Neural cell (in vitro differentiated cells): Measurements from ENCODE around the gene CRY2. TPM values are rescaled to one million over a fixed set of nuclear protein-coding genes. Genes with fewer than 3 reads are reported as not detected.

Source experiments
- H2AFZ ChIP-seq: fragments of 200-600, 300-800 bp; sonication (generic), shearing (Covaris generic); 2 replicates; pipeline ENCODE4 v1.6.0; 2014; ENCODE audit warnings: low read depth, mild to moderate bottlenecking, antibody characterized with exemption, low read length, moderate library complexity
- H3F3A ChIP-seq: fragments of 200-600 bp; shearing (Covaris generic); 2 replicates; pipeline ENCODE4 v1.6.1; 2016; ENCODE audit warnings: mild to moderate bottlenecking, moderate library complexity, mixed read lengths, antibody characterized with exemption, low read length; ENCODE audit not compliant: insufficient read depth, poor library complexity, severe bottlenecking
- H3K27ac ChIP-seq: fragments of 200-600, 300-800 bp; sonication (generic), shearing (Covaris generic); 2 replicates; pipeline ENCODE4 v1.5.1; 2014; ENCODE audit warnings: mild to moderate bottlenecking, low read length, moderate library complexity
- H3K27me3 ChIP-seq: fragments of 300-800, 200-600 bp; sonication (generic), shearing (Covaris generic); 2 replicates; pipeline ENCODE4 v1.6.0; 2014; ENCODE audit warnings: mild to moderate bottlenecking, low read depth, low read length, moderate library complexity; ENCODE audit not compliant: insufficient read depth
- H3K36me3 ChIP-seq: fragments of 300-800, 200-600 bp; sonication (generic), shearing (Covaris generic); 2 replicates; pipeline ENCODE4 v1.5.1; 2014; ENCODE audit warnings: mild to moderate bottlenecking, antibody characterized with exemption, low read length, moderate library complexity; ENCODE audit not compliant: insufficient read depth
- H3K4me2 ChIP-seq: fragments of 300-800, 200-600 bp; sonication (generic), shearing (Covaris generic); 2 replicates; pipeline ENCODE4 v1.6.0; 2014; ENCODE audit warnings: mild to moderate bottlenecking, low read length
- H3K4me3 ChIP-seq: fragments of 300-800, 200-600 bp; sonication (generic), shearing (Covaris generic); 2 replicates; pipeline ENCODE4 v1.5.1; 2014; ENCODE audit warnings: mild to moderate bottlenecking, low read length, moderate library complexity
- H3K79me2 ChIP-seq: fragments of 200-600 bp; shearing (Covaris generic); replicated peaks from 2 replicates; pipeline ENCODE4 v1.6.0; 2014; ENCODE audit warnings: mild to moderate bottlenecking, low read length, moderate library complexity; ENCODE audit not compliant: insufficient read depth
- H3K9ac ChIP-seq: fragments of 300-800, 200-600 bp; sonication (generic), shearing (Covaris generic); 2 replicates; pipeline ENCODE4 v1.6.1; 2016; ENCODE audit warnings: mild to moderate bottlenecking, low read length, mixed read lengths
- H3K9me2 ChIP-seq: fragments of 200-600 bp; shearing (Covaris generic); 2 replicates; pipeline ENCODE4 v1.6.1; 2016; ENCODE audit warnings: mild to moderate bottlenecking, low read length, mixed read lengths; ENCODE audit not compliant: insufficient read depth
- H3K9me3 ChIP-seq: fragments of 200-600, 300-800 bp; sonication (generic), shearing (Covaris generic); 2 replicates; pipeline ENCODE4 v1.6.1; 2016; ENCODE audit warnings: mild to moderate bottlenecking, mixed run types, low read length, moderate library complexity, mixed read lengths
- H4K20me1 ChIP-seq: fragments of 200-600 bp; shearing (Covaris generic); 2 replicates; pipeline ENCODE4 v1.6.1; 2016; ENCODE audit warnings: mild to moderate bottlenecking, mixed run types; ENCODE audit not compliant: insufficient read depth
- EP300 ChIP-seq: fragments of 450-650 bp; conservative IDR thresholded peaks from 2 replicates; pipeline ENCODE4 v1.6.1; 2014; ENCODE audit warnings: antibody characterized with exemption, mild to moderate bottlenecking, moderate library complexity; ENCODE audit not compliant: poor library complexity, severe bottlenecking
- EZH2 ChIP-seq: fragments of 200-600, 300-800 bp; shearing (Covaris generic), sonication (generic); IDR thresholded peaks from 2 replicates; pipeline ENCODE4 v1.6.1; 2014; ENCODE audit warnings: antibody characterized with exemption, low read length, borderline replicate concordance, mild to moderate bottlenecking; ENCODE audit not compliant: insufficient read depth, poor library complexity, severe bottlenecking
- MXI1 ChIP-seq: fragments of 450-650 bp; conservative IDR thresholded peaks from 2 replicates; pipeline ENCODE4 v1.6.1; 2014; ENCODE audit warnings: antibody characterized with exemption, mild to moderate bottlenecking; ENCODE audit not compliant: poor library complexity, severe bottlenecking
- POLR2AphosphoS5 ChIP-seq: IDR thresholded peaks from 2 replicates; pipeline ENCODE4 v1.6.1; 2012
- RAD21 ChIP-seq: fragments of 450-650 bp; conservative IDR thresholded peaks from 2 replicates; pipeline ENCODE4 v1.6.1; 2014; ENCODE audit warnings: antibody characterized with exemption, mild to moderate bottlenecking, moderate library complexity
- SMC3 ChIP-seq: fragments of 450-650 bp; conservative IDR thresholded peaks from 2 replicates; pipeline ENCODE4 v1.6.1; 2014; ENCODE audit warnings: antibody characterized with exemption, mild to moderate bottlenecking, moderate library complexity; ENCODE audit not compliant: poor library complexity
- TAF1 ChIP-seq: IDR thresholded peaks from 2 replicates; pipeline ENCODE4 v1.6.1; 2012; ENCODE audit warnings: low read depth
- polyA plus RNA-seq: library from polyadenylated mRNA; depleted of rRNA; stranded (reverse); fragments of >200 nt; gene quantifications from 2 replicates; pipeline ENCODE4 v1.2.3, GENCODE V29; 2014
- TF ChIP-seq, protein P1 (sequence below): IDR thresholded peaks from 2 replicates; pipeline ENCODE4 v1.6.1; 2012; ENCODE audit warnings: borderline replicate concordance
- TF ChIP-seq, protein P2 (sequence below): fragments of 450-650 bp; IDR thresholded peaks from 2 replicates; pipeline ENCODE4 v1.5.1; 2014; ENCODE audit warnings: antibody characterized with exemption, mild to moderate bottlenecking, moderate library complexity; ENCODE audit not compliant: poor library complexity, severe bottlenecking

Gene CRY2
- polyA plus RNA-seq, 1 donor from 2014 or later = 27.8 TPM

DNA sequence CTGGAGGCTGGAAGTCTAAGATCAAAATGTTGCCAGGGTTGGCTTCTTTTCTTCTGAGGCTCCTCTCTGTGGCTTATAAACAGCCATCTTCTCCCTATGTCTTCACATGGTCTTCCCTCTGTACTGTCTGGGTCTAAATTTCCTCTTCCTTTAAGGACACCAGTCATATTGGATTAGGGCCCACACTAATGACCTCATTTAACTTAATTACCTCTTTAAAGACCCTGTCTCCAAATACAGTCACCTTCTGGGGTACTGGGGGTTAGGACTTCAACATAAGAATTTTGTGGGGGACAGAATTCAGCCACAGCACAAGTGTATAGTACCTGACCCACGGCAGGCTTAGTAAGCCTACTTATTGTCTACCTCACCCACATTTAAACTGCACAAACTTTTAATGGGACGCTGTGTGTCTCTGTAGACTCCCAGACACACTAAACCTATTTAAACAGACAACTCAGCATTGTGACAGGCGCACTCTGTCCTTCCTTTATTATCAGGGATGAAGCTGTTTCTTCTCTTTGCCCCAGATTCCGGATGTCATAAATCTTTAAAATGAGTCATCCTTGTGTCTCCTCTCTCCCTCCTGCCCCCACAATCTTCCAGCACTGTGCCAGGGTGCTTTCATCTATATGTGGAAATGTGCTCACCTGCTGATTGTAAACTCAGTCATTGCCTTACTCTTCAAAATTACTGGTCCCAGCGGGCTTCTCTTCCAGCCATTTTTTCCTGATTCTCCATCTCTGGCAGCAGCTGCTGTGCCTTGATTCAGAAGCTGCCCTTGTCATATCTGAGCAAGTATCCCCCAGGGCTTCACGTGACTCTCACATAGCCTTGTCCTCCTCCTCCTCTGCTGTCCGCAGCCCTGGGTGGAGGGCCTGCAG is 32.8 kb downstream of the CRY2 start:
- Histone ChIP-seq H3K9me3 (no peaks in the 10 kb centered on the region), H4K20me1 (no peaks in the 10 kb centered on the region), H3K9me2 (no peaks in the 10 kb centered on the region), H2AFZ (no peak overlapping the region), H3K36me3 (no peaks in the 10 kb centered on the region), H3K9ac (peak overlapping the region; percentile 7), H3K27ac (peak overlapping the region; percentile 51), H3F3A (no peaks in the 10 kb centered on the region), H3K4me2 (no peak overlapping the region), H3K79me2 (no peaks in the 10 kb centered on the region), H3K27me3 (no peaks in the 10 kb centered on the region), H3K4me3 (peak overlapping the region; percentile 18)
- TF ChIP-seq RAD21 (no peak), EZH2 (no peak), MXI1 (no peak), SMC3 (no peak), EP300 (no peak), POLR2AphosphoS5 (no peak)
- TF ChIP-seq, protein P1, sequence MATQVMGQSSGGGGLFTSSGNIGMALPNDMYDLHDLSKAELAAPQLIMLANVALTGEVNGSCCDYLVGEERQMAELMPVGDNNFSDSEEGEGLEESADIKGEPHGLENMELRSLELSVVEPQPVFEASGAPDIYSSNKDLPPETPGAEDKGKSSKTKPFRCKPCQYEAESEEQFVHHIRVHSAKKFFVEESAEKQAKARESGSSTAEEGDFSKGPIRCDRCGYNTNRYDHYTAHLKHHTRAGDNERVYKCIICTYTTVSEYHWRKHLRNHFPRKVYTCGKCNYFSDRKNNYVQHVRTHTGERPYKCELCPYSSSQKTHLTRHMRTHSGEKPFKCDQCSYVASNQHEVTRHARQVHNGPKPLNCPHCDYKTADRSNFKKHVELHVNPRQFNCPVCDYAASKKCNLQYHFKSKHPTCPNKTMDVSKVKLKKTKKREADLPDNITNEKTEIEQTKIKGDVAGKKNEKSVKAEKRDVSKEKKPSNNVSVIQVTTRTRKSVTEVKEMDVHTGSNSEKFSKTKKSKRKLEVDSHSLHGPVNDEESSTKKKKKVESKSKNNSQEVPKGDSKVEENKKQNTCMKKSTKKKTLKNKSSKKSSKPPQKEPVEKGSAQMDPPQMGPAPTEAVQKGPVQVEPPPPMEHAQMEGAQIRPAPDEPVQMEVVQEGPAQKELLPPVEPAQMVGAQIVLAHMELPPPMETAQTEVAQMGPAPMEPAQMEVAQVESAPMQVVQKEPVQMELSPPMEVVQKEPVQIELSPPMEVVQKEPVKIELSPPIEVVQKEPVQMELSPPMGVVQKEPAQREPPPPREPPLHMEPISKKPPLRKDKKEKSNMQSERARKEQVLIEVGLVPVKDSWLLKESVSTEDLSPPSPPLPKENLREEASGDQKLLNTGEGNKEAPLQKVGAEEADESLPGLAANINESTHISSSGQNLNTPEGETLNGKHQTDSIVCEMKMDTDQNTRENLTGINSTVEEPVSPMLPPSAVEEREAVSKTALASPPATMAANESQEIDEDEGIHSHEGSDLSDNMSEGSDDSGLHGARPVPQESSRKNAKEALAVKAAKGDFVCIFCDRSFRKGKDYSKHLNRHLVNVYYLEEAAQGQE = no peak
- TF ChIP-seq, protein P2, sequence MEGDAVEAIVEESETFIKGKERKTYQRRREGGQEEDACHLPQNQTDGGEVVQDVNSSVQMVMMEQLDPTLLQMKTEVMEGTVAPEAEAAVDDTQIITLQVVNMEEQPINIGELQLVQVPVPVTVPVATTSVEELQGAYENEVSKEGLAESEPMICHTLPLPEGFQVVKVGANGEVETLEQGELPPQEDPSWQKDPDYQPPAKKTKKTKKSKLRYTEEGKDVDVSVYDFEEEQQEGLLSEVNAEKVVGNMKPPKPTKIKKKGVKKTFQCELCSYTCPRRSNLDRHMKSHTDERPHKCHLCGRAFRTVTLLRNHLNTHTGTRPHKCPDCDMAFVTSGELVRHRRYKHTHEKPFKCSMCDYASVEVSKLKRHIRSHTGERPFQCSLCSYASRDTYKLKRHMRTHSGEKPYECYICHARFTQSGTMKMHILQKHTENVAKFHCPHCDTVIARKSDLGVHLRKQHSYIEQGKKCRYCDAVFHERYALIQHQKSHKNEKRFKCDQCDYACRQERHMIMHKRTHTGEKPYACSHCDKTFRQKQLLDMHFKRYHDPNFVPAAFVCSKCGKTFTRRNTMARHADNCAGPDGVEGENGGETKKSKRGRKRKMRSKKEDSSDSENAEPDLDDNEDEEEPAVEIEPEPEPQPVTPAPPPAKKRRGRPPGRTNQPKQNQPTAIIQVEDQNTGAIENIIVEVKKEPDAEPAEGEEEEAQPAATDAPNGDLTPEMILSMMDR = no peak

DNA sequence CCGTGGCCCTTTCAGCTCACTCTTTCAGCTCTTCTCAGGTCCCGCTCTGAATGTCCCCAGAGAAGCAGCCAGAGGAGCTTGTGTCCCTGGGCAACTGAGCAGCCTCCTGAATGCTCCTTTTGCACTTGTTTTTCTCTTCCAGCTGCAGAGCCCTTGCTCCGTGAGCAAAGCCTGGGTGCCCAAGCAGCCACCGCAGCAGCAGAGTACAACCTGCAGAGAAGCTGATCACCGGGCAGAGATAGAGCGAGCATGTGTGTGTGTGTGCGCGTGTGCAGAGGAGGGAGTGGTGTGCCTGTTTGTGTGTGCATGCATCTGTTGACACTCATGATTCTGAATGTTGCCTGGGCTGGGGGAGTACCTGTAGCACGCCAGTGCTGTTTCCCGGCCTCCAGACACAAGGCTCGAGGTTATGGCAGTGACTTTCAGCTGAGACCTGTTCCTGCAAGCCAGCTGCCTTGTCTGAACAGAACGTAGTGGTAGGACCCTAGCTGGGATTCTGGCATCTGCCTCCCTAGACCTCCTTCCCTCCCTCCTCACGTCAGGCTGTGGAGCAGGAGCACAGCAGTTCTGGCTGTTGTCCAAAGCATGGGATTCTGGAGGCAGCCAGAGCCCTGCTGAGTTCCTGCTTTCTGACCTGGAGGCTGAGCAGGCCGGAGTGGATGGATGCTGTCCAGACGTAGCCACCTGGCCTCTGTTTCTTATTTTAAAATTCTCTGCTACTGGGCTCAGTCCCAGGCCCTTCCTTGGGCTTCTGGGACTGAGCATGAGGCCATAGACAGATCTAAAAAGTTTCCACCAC is 33.7 kb downstream of the CRY2 start:
- Histone ChIP-seq H3K9ac (no peak overlapping the region), H2AFZ (no peak overlapping the region), H3F3A (no peaks in the 10 kb centered on the region), H3K79me2 (peaks cover 3% of the 10 kb centered on the region), H3K4me3 (peak overlapping the region; percentile 18), H3K27ac (peak overlapping the region; percentile 51), H3K36me3 (no peaks in the 10 kb centered on the region), H3K9me3 (no peaks in the 10 kb centered on the region), H3K27me3 (no peaks in the 10 kb centered on the region), H3K9me2 (no peaks in the 10 kb centered on the region), H4K20me1 (no peaks in the 10 kb centered on the region), H3K4me2 (no peak overlapping the region)
- TF ChIP-seq POLR2AphosphoS5 = no peak
- TF ChIP-seq EZH2 = no peak
- TF ChIP-seq RAD21 = no peak
- TF ChIP-seq TAF1 = no peak
- TF ChIP-seq, protein P1 = no peak
- no peak for TF ChIP-seq MXI1
- TF ChIP-seq, protein P2 = no peak
- no peak for TF ChIP-seq SMC3
- TF ChIP-seq EP300 = no peak
